ENCODE results near the gene ZNF627. TPM values are rescaled to one million over a fixed set of nuclear protein-coding genes. Genes with fewer than 3 reads are reported as not detected.
"Not testable (repeated sequence)": the region's sequence is repeated elsewhere in the genome, so short reads cannot be mapped to it uniquely, and the experiment has no call there.

Gene ZNF627
- polyA plus RNA-seq, 1 donor from 2014 or later, result 91.6 TPM

GRCh38 chr19:11626252-11626651 is 29.0 kb downstream of the ZNF627 start:
- Histone ChIP-seq H3K36me3 (ENCODE audit: insufficient read depth, low read length) (no peaks in the 10 kb centered on the region), H3K9me3 (ENCODE audit: low read length) (no peaks in the 10 kb centered on the region), H3K79me2 (replicated peaks; ENCODE audit: insufficient read depth, low read length) (no peaks in the 10 kb centered on the region), H2AFZ (ENCODE audit: low read depth, low read length) (no peak overlapping the region), H3K4me3 (ENCODE audit: low read length) (no peak overlapping the region), H4K20me1 (ENCODE audit: insufficient read depth) (no peaks in the 10 kb centered on the region), H3K9ac (ENCODE audit: low read length) (no peak overlapping the region), H3K27me3 (ENCODE audit: insufficient read depth, low read depth, low read length) (no peaks in the 10 kb centered on the region), H3K27ac (ENCODE audit: low read length) (no peak overlapping the region), H3K4me2 (ENCODE audit: low read length) (no peak overlapping the region), H3F3A (ENCODE audit: insufficient read depth, low read length, poor library complexity, severe bottlenecking) (no peaks in the 10 kb centered on the region), H3K9me2 (ENCODE audit: insufficient read depth, low read length) (no peaks in the 10 kb centered on the region)
- TF ChIP-seq EZH2 (IDR thresholded peaks at IDR 0.05; ENCODE audit: borderline replicate concordance, insufficient read depth, low read length, poor library complexity, severe bottlenecking) (no peak), REST (IDR thresholded peaks at IDR 0.05; ENCODE audit: borderline replicate concordance) (no peak), TAF1 (IDR thresholded peaks at IDR 0.05; ENCODE audit: low read depth) (no peak), POLR2AphosphoS5 (IDR thresholded peaks at IDR 0.05) (no peak), SMC3 (conservative IDR thresholded peaks at IDR 0.05; ENCODE audit: poor library complexity) (no peak), RAD21 (conservative IDR thresholded peaks at IDR 0.05) (no peak), EP300 (conservative IDR thresholded peaks at IDR 0.05; ENCODE audit: poor library complexity, severe bottlenecking) (no peak), MXI1 (conservative IDR thresholded peaks at IDR 0.05; ENCODE audit: poor library complexity, severe bottlenecking) (no peak)
- TF ChIP-seq, protein P1, sequence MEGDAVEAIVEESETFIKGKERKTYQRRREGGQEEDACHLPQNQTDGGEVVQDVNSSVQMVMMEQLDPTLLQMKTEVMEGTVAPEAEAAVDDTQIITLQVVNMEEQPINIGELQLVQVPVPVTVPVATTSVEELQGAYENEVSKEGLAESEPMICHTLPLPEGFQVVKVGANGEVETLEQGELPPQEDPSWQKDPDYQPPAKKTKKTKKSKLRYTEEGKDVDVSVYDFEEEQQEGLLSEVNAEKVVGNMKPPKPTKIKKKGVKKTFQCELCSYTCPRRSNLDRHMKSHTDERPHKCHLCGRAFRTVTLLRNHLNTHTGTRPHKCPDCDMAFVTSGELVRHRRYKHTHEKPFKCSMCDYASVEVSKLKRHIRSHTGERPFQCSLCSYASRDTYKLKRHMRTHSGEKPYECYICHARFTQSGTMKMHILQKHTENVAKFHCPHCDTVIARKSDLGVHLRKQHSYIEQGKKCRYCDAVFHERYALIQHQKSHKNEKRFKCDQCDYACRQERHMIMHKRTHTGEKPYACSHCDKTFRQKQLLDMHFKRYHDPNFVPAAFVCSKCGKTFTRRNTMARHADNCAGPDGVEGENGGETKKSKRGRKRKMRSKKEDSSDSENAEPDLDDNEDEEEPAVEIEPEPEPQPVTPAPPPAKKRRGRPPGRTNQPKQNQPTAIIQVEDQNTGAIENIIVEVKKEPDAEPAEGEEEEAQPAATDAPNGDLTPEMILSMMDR (IDR thresholded peaks at IDR 0.05; ENCODE audit: poor library complexity, severe bottlenecking), result no peak

DNA sequence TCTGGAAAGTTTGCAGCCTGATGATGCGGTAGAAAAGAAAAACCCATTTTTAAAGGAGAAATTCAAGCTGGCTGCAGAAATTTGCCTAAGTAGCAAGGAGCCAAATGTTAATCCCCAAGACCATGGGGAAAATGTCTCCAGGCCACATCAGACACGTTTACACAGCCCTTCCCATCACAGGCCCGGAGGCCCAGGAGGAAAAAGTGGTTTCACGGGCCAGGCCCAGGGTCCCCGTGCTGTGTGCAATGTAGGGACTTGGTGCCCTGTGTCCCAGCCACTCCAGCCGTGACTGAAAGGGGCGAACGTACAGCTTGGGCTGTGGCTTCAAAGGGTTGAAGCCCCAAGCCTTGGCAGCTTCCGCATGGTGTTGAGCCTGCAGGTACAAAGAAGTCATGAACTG is 35.9 kb downstream of the ZNF627 start:
- Histone ChIP-seq H3K27me3 (ENCODE audit: insufficient read depth, low read depth, low read length) (no peaks in the 10 kb centered on the region), H3K4me2 (ENCODE audit: low read length) (no peak overlapping the region), H4K20me1 (ENCODE audit: insufficient read depth) (no peaks in the 10 kb centered on the region), H3K9me2 (ENCODE audit: insufficient read depth, low read length) (no peaks in the 10 kb centered on the region), H3K27ac (ENCODE audit: low read length) (no peak overlapping the region), H2AFZ (ENCODE audit: low read depth, low read length) (no peak overlapping the region), H3K9ac (ENCODE audit: low read length) (no peak overlapping the region), H3K9me3 (ENCODE audit: low read length) (no peaks in the 10 kb centered on the region), H3K36me3 (ENCODE audit: insufficient read depth, low read length) (no peaks in the 10 kb centered on the region), H3K79me2 (replicated peaks; ENCODE audit: insufficient read depth, low read length) (no peaks in the 10 kb centered on the region), H3F3A (ENCODE audit: insufficient read depth, low read length, poor library complexity, severe bottlenecking) (no peaks in the 10 kb centered on the region), H3K4me3 (ENCODE audit: low read length) (no peak overlapping the region)
- no peak for TF ChIP-seq TAF1 (IDR thresholded peaks at IDR 0.05; ENCODE audit: low read depth)
- TF ChIP-seq REST (IDR thresholded peaks at IDR 0.05; ENCODE audit: borderline replicate concordance), result no peak
- no peak for TF ChIP-seq MXI1 (conservative IDR thresholded peaks at IDR 0.05; ENCODE audit: poor library complexity, severe bottlenecking)
- TF ChIP-seq, protein P1 (IDR thresholded peaks at IDR 0.05; ENCODE audit: poor library complexity, severe bottlenecking), result no peak
- no peak for TF ChIP-seq EP300 (conservative IDR thresholded peaks at IDR 0.05; ENCODE audit: poor library complexity, severe bottlenecking)

- H2AFZ ChIP-seq (ENCODE audit: low read depth, low read length); H3K27me3 ChIP-seq (ENCODE audit: insufficient read depth, low read depth, low read length); H3K9me3 ChIP-seq (ENCODE audit: low read length); H3K4me2 ChIP-seq (ENCODE audit: low read length); H4K20me1 ChIP-seq (ENCODE audit: insufficient read depth); H3K9me2 ChIP-seq (ENCODE audit: insufficient read depth, low read length); H3F3A ChIP-seq (ENCODE audit: insufficient read depth, low read length, poor library complexity, severe bottlenecking); H3K36me3 ChIP-seq (ENCODE audit: insufficient read depth, low read length); H3K27ac ChIP-seq (ENCODE audit: low read length); H3K79me2 ChIP-seq (replicated peaks; ENCODE audit: insufficient read depth, low read length); H3K9ac ChIP-seq (ENCODE audit: low read length); H3K4me3 ChIP-seq (ENCODE audit: low read length): not testable (repeated sequence)
Measured at GRCh38 chr19:11634018-11634662, 36.9 kb downstream of the ZNF627 start.
